GM21528 (cell line): ENCODE measurements around the gene CHPF.
A peak's percentile ranks its signal among the peaks of the same experiment; 100 is the strongest.

Experiments used
- ATAC-seq: cut with Tn5 transposase; IDR thresholded peaks from one replicate; pipeline ENCODE4 v1.9.1; 2021; ENCODE audit warnings: mild to moderate bottlenecking, moderate library complexity; ENCODE audit not compliant: unreplicated experiment, low FRiP score

CHPF gene

GRCh38 chr2:219536425-219536824 lies 7.2 kb downstream of the CHPF start:
- ATAC-seq = no peak

DNA sequence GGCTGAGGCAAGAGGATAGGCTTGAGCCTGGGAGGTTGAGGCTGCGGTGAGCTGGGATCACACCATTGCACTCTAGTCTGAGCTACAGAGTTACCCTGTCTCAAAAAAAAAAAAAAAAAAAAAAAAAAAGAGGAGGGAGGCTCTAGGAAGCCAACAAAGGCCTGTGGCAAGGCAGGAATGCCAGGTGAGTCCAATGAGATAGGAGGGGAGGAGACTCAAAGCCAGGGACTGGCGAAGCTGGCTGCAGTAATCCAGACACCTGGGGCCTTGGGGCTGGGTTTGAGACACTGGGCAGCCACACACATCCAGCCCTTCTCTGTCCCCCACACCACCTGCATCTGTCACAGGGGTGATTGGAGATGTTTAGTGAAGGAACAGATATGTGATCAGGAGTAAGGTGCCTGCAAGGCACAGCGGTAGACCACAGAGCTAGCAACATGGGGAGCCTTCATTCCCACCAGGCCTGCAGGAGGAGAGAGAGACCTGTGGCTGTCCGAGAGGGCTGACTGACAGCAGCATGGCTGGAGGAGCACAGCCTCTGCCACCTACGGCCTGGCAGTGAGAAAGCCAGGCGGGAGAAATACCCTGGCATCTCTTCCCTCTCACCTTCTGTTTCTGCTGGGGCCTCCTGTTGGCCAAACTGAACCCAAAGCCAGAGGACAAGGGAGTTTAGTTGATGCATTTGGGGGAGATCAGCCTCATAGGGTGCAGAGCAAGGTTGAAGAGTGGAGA lies 9.5 kb downstream of the CHPF start:
- ATAC-seq = no peak

GRCh38 chr2:219532378-219532649 lies 11.3 kb downstream of the CHPF start:
- ATAC-seq = no peak

DNA sequence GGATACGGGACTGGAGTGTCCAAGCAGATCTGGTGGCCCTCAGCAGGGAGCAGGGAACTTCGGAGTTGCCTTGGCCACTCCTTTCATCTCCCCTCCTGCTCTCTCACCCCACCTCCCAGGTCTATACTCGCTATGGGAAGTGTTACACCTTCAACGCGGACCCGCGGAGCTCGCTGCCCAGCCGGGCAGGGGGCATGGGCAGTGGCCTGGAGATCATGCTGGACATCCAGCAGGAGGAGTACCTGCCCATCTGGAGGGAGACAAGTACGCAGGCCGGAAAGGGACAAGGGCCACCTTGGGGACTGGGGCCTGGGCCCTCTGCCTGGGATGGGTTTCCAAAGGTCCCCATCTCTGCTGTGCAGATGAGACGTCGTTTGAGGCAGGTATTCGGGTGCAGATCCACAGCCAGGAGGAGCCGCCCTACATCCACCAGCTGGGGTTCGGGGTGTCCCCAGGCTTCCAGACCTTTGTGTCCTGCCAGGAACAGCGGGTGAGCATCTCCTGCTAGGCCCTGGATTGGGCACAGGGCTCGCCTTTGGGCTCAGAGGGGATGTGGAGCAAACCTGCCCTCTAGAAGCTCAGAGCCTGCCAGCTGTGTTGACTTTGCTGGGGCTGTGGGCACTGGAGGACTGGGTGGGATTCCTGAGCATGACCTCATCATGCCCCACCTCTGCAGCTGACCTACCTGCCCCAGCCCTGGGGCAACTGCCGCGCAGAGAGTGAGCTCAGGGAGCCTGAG lies 11.8 kb downstream of the CHPF start:
- ATAC-seq = no peak

DNA sequence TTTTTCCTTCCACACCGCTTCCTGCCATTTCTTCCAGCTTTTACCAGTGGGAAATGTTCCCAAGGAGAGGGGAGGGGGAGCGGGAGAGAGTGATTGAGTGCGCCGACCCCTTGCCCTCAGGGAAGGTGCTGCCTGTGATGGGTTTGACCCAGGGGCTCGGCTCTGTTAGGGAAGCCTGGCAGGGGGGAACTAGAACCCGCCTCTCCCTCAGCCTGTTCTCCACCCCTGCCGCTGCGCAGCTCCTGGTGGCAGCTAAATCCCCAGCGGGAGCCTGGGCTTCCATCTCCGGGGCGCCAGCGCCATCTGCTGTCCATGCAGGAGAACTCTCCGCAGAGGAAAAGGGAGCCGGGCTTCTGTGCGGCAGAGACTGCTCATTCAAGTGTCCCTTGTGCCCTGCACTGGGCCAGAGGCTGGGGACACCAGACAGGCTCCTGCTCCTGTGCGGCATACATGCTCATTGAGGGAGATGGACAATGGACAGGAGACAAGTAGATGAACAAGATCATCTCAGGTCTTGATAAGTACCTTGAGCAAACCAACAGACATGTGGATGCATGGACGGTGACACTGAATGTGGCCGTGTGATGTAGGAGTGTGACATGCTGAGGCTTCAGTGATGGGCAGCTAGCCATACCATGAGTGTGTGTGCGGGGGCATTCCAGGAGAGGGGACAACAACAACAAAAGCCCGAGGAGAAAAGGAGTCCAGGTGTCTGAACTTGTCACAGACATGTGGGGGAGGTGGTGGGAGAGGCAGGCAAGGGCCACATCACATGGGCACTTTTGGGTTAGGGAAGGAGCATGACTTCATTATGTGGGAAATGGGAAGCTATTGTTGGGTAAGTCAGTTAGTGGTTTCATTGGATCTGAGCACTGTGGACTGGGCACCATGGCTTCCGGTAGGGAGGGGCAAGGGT lies 13.3 kb downstream of the CHPF start:
- peak; percentile 67 for ATAC-seq

DNA sequence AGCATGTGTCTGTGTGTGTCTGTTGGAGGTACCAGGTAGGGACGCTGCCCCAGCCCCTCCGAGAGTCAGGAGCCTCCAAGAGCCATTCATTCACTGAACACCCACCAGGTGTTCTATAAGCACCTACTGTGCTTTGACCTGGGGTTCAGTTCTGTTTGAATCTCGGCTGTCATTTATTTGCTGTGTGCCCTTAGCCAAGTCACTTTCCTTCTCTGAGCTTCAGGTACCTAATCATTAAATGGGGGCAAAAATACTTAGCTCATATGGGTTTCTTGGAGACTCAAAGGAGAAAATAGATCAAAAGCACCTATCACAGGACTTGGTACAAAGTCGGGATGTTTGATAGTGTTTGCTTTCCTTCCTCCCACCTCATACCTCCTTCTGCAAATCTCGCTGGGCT lies 16.1 kb downstream of the CHPF start:
- ATAC-seq = no peak

DNA sequence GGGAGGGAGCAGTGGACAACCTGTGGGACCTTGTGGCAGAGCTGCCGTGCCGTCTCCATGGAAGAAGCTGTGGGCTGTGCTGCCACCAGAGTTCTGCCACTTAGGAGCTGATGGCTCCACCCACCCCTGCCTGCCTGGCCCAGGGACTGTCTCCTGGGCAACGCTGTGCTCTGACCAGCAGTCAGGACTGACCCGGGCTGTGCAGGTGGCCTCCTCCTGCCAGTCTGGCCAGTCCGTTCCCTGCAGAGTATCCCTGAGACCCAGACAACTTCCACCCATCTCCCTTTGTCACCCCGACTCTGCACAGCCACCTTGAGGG lies 16.6 kb downstream of the CHPF start:
- no peak for ATAC-seq

DNA sequence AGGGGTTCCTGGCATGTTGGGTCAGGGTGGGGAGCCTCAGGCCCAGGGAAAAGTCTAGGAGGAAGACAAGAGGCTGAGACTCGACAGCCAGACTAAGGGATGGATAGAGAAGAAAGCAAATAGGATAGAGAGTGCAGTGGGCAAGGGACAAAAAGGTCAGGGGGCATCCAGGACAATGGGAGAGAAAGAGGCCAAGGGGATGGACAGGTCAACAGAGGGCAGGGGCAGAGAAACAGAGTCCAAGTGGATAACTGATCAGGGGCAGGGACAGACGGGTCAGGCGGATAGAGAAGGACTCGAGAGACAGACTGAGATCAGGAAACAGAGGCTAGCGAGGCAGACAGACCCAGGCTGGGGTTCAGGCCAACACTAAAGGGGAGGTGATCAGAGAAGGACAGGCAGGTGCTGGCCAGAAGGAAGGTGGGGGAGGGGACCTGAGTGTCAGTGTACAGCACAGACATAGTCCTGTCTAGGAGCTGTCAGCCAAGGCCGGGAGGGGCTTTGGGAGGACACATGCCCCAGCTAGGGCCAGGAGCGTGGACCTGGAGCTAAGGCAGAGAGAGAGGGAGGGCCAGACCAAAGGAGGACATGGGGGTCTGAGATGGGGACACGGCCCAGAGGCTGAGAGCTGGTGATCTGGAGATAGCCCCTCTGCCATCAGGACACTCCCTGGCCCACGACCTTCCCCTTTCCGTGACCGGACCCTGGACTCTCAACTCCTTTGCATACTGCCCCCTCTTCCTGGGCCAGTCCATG lies 17.1 kb downstream of the CHPF start:
- ATAC-seq = no peak

DNA sequence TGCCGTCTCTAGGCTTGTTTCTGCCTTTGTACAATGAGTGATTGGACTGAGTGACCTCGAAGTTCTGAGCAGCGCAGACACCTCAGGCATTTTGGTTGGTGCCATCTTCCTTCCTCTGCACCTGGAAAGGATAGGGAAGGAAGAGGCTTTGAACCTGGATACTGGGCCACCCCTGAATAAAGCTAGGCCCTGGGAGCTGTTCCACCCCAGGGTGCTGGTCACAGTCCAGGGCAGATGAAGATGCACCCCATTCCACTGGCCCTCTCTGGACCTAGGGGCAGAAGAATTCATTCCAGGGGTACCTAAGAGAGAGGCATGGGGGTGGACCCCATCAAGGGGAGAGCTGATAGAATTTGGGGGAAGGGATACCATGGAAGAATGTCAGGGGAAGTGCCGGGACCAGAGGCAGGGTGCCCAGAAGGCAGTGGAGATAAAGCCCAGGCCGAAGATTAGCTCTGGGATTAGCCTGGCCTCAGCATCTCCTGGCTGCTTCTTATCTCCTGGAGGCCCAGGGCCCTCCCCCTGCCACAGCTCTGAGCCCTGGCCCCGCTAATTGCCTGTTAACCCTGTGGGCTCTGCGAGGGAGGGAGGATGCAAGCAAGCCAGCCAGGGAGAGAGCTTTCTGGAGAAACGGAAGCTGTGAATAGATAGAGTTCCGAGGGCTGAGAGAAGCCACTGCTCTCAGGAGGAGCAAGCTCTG lies 17.9 kb downstream of the CHPF start:
- no peak for ATAC-seq

GRCh38 chr2:219524817-219525216 lies 18.8 kb downstream of the CHPF start:
- no peak for ATAC-seq

- ATAC-seq = no peak
Measured at GRCh38 chr2:219523031-219523671, 20.5 kb downstream of the CHPF start.

DNA sequence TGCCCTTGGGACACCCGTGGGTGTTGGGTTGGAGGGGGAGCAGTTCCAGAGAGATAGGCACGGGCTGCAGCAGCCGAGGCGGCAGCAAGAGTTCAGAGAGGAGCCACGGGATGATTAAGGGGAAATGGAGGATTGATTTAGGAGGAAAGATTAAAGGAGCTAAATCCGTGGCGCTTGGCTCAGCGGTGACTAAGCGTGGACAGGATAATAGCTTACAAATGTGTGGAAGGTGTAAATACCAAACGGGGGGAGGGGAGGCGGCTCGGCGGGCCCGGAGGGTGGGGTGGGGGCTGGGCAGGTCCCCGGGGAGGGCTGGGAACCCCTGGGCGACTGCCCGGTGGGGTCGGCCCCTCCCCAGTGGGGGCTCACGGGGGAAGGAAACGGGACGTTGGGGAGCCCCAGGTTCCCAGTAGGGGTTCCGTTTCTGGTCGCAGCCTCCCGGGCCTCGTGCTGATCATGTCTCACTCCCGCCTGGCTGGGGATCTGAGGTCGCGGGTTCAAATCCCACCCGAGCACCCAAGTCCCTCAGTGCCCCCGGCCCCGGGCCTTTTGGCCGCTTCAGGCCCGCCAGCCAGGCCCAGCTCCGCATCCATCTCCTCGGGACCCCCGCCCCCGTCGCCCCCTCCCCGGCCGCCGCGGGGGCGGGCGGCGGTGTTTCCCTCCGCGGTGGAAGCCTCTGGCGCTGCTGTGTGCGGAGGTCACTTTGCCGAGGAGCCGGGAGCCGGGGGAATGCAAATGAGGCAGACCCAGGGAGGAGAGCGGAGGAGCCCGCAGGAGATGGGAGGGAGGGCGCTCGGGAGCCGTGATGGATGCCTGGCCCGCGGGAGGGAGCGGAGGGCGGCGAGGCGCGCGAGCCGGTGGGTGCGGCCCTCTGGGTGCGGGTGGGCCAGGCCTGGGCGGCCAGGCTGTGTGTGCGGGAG lies 21.2 kb downstream of the CHPF start:
- no peak for ATAC-seq

- ATAC-seq = no peak
Measured at GRCh38 chr2:219521066-219521880, 22.3 kb downstream of the CHPF start.

- no peak for ATAC-seq
Measured at GRCh38 chr2:219520079-219520478, 23.5 kb downstream of the CHPF start.

DNA sequence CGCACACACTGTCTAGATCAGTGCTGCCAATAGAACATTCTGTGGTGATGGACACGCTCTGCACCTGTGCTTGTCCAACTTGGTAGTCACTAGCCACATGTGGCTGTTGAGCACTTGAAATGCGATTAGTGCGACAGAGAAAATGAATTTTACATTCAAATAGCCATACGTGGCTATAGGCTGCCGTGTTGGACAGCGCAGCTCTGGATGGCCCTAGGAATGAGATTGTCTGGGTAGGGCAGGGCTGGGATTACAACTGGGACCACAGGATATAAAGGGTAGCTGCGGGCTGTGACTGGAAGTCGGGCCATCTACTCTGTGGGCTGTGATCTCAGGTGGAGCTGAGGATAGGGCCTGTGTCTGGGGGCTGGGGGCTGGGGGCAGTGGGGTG lies 24.1 kb downstream of the CHPF start:
- ATAC-seq = no peak

DNA sequence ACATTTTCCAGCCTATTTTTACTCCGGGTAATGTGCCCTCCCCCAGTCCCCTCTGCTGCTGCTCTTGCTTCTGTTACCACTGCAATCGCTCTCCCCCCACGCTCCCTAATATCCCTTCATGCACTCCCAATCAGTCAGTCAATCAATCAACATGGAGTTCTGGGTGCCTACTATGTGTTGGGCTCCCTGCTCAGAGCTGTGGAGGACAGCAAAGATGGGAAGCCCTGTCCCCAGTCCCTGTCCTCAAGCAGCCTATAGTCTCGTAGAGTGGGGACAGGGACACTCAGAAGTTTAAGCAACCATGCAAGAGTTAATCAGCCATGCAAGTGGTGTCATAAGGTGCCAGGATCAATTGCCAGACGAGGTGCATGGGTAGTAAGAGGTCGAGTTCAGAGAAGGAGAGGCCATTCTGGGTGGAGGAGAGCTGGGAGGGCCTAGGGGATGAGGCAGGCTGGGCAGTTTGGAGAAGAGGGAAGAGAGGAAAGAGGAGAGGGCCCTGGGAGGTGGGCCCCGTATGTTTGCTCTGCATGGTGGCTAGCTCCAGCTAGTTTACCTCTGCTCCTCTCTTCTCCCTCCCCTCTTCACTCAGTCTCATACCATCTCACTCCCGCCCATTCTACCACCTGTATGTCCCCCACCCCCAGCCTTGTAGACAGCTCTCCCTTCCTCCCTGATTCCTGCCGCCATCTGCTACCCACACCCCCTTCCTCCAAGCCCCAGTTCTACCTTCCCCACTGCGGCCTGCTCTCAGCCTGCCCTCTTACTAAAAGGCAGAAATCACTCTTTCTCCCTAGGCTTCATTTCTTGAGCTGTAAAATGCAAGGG lies 25.4 kb downstream of the CHPF start:
- no peak for ATAC-seq

DNA sequence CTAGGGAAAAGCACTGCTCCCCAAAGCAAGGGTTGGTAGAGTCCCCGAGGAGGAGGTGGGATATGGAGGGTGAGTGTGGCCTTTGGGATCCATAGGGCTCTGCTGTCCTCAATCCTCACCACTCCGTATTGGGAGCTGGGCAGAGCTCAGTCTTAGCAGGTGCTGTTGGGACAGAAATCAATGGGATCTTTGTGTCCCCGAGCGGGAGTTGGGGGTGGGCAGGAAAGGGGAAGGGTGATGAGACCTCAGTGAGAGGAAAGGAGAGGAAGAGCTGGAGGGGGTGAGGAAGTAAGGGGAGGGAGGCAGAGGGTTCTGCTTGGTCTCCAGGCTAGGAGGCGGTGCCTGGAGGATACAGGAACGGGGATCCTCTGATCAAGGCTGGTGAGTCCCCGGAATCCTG lies 26.7 kb downstream of the CHPF start:
- ATAC-seq = no peak
